Fibroblast of villous mesenchyme (primary cell): ENCODE results near the gene CDYL. TPM values are rescaled to one million over a fixed set of nuclear protein-coding genes. Genes with fewer than 3 reads are reported as not detected.
"Not testable (repeated sequence)": the region's sequence is repeated elsewhere in the genome, so short reads cannot be mapped to it uniquely, and the experiment has no call there.

Experiments used
- DNase-seq: peaks from one replicate; pipeline ENCODE4 v3.0.0-alpha.2; 2010; ENCODE audit warnings: low read depth
- H3K4me3 ChIP-seq: 2 replicates; pipeline ENCODE4 v1.5.1; 2011; ENCODE audit warnings: low read depth, mild to moderate bottlenecking, low read length
- total RNA-seq: library from RNA; depleted of rRNA; stranded (reverse); fragments of >200 nt; gene quantifications from 2 replicates; pipeline ENCODE4 v1.2.3, GENCODE V29; 2012
- TF ChIP-seq, protein P1 (sequence below): IDR thresholded peaks from 2 replicates; pipeline ENCODE4 v1.5.1; 2012; ENCODE audit warnings: low read depth, mild to moderate bottlenecking, low read length; ENCODE audit not compliant: insufficient read depth

CDYL gene
- total RNA-seq, 1 donor = 37.1 TPM

GRCh38 chr6:4856785-4857184, 80.6 kb downstream of the CDYL start:
- TF ChIP-seq, protein P1, sequence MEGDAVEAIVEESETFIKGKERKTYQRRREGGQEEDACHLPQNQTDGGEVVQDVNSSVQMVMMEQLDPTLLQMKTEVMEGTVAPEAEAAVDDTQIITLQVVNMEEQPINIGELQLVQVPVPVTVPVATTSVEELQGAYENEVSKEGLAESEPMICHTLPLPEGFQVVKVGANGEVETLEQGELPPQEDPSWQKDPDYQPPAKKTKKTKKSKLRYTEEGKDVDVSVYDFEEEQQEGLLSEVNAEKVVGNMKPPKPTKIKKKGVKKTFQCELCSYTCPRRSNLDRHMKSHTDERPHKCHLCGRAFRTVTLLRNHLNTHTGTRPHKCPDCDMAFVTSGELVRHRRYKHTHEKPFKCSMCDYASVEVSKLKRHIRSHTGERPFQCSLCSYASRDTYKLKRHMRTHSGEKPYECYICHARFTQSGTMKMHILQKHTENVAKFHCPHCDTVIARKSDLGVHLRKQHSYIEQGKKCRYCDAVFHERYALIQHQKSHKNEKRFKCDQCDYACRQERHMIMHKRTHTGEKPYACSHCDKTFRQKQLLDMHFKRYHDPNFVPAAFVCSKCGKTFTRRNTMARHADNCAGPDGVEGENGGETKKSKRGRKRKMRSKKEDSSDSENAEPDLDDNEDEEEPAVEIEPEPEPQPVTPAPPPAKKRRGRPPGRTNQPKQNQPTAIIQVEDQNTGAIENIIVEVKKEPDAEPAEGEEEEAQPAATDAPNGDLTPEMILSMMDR = peak; percentile 16
- no peak overlapping the region for H3K4me3 ChIP-seq
- DNase-seq = no peak

DNA sequence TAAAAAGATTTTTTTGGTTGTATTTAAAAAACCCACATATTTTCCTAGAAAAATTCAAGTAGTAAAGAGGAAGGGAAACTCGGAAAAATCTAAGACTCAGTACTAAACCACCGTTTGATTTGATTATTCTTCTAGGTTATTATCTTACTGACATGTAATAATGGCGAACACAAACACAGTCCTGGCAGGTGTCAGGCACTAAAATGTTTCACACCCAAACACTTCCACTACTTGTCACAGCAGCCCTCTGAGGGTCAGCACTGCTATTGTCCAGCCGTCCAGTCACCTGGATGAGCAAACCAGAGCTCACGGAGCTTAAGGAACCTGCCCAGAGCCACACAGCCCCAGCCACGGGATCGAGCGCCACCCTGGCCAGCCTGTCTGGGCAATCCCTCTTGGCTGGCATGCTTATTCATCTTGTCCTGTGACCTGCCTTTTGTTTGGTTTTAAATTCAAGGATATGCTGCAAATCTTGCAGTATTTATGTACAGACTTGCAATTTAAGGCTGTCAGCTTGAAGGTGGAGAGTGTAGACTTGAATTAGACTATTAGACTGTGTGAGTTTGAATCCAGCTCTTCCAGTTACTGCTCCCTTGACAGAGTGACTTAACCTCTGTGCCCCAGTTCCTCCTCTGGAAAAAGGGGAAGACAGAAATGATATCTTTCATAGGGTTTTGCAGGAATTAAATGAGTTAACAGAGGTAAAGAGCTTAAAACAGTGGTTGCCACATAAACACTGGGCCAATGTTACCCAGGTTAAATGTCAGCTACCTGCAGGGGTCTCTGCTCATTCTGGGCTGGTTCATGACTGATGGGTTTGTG, 82.2 kb downstream of the CDYL start:
- no peak overlapping the region for H3K4me3 ChIP-seq
- no peak for DNase-seq
- TF ChIP-seq, protein P1 = no peak

DNA sequence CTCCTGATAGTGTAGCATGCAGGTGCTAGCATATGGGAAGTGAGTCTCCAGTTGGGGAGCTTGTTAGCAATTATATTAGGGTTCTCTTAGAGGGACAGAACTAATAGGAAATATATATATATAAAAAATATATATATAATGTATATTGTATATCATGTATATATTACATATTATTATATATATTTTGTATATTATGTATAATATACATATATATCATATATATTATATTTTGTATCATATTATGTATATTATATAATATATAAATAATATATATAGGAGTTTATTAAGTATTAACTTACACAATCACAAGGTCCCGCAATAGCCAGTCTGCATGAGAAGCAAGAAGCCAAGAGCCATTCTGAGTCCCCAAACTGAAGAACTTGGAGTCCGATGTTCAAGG, 84.2 kb downstream of the CDYL start:
- DNase-seq = no peak
- TF ChIP-seq, protein P1 = no peak
- H3K4me3 ChIP-seq = no peak overlapping the region

GRCh38 chr6:4861564-4861963, 85.4 kb downstream of the CDYL start:
- TF ChIP-seq, protein P1 = no peak
- no peak overlapping the region for H3K4me3 ChIP-seq
- no peak for DNase-seq

DNA sequence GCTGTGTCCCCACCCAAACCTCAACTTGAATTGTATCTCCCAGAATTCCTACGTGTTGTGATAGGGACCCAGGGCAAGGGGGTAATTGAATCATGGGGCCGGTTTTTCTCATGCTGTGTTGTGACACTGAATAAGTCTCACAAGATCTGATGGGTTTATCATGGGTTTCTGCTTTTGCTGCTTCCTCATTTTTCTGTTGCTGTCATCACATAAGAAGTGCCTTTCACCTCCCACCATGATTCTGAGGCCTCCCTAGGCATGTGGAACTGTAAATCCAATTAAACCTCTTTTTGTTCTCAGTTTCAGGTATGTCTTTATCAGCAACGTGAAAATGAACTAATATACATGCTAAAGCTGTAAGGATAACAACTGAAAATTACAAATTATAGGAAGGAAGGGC, 88.3 kb downstream of the CDYL start:
- H3K4me3 ChIP-seq = no peak overlapping the region
- no peak for DNase-seq
- TF ChIP-seq, protein P1 = no peak

- DNase-seq = not testable (repeated sequence)
Observed at GRCh38 chr6:4865006-4865405, 88.8 kb downstream of the CDYL start.

DNA sequence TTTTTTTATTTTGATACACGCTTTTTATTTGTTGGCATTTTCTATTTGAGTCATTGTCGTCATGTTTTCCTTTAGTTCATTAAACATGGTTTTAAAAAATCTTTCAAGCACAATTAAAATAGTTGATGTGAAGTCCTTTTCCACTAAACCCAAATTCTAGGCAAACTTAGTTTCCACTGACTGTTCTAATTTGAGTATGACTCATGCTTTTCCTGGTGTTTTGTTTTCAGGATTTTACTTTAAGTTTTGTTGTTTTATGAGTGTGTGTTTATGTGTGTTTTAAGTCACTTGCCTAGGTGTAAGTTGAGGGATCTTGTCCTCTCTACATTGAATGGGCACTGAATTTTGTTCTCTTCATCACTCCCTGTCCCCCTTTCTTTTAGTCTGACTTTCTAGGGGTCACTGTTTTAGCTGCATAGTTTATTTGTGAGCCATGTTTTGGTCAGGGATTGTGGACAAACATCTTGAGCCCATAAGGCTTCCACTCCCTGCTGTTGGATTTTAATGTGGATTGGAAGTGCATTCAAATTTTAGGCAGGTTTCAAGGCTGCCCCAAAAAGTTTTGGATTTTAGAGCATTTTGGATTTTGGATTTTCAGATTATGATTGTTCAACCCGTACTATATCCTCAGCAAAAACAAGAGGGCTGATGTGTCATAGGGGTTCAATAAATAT, 94.8 kb downstream of the CDYL start:
- DNase-seq = peak; percentile 44
- no peak overlapping the region for H3K4me3 ChIP-seq
- TF ChIP-seq, protein P1 = no peak

More at GRCh38 chr6:4865006-4865405, 88.8 kb downstream of the CDYL start:
- H3K4me3 ChIP-seq = not testable (repeated sequence)
